Neural progenitor cell (in vitro differentiated cells): Measurements from ENCODE around the gene GNB4.

Experiments used
- EZH2phosphoT487 ChIP-seq: fragments of 200-600 bp; sonication (generic); IDR thresholded peaks from 2 replicates; pipeline ENCODE4 v1.6.1; 2017; ENCODE audit warnings: antibody characterized with exemption
- TF ChIP-seq, protein P1 (sequence below): fragments of 200-600 bp; sonication (generic); IDR thresholded peaks from 2 replicates; pipeline ENCODE4 v1.5.1; 2017; ENCODE audit warnings: antibody characterized with exemption, mild to moderate bottlenecking

DNA sequence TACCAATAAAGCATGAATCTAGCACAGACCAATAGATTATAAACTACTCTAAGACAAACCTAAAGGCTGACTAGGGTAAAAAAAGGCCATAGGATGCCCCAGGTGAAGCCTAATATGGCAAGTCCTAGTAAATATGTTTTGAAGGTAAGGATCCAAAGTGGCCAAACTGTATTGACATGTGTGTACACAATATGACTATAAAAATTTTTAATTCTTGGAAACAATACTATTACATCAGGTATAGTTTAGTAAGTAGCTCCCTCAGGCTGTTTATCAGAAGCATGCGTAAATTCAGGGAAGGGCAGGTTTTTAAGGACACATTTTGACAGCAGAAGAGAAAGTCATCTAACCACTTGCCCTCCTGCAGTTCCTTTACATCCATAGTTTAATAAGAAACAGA, 18.8 kb downstream of the GNB4 start:
- TF ChIP-seq, protein P1, sequence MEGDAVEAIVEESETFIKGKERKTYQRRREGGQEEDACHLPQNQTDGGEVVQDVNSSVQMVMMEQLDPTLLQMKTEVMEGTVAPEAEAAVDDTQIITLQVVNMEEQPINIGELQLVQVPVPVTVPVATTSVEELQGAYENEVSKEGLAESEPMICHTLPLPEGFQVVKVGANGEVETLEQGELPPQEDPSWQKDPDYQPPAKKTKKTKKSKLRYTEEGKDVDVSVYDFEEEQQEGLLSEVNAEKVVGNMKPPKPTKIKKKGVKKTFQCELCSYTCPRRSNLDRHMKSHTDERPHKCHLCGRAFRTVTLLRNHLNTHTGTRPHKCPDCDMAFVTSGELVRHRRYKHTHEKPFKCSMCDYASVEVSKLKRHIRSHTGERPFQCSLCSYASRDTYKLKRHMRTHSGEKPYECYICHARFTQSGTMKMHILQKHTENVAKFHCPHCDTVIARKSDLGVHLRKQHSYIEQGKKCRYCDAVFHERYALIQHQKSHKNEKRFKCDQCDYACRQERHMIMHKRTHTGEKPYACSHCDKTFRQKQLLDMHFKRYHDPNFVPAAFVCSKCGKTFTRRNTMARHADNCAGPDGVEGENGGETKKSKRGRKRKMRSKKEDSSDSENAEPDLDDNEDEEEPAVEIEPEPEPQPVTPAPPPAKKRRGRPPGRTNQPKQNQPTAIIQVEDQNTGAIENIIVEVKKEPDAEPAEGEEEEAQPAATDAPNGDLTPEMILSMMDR = no peak
- TF ChIP-seq EZH2phosphoT487 = no peak
